ENCODE results near the gene GAGE12D. TPM values are rescaled to one million over a fixed set of nuclear protein-coding genes. Genes with fewer than 3 reads are reported as not detected.
"Not testable (repeated sequence)": the region's sequence is repeated elsewhere in the genome, so short reads cannot be mapped to it uniquely, and the experiment has no call there.

Gene GAGE12D
- total and polyA plus RNA-seq, 2 donors (not counting 1 experiment from before 2014, with no cell fraction given): not detected

DNA sequence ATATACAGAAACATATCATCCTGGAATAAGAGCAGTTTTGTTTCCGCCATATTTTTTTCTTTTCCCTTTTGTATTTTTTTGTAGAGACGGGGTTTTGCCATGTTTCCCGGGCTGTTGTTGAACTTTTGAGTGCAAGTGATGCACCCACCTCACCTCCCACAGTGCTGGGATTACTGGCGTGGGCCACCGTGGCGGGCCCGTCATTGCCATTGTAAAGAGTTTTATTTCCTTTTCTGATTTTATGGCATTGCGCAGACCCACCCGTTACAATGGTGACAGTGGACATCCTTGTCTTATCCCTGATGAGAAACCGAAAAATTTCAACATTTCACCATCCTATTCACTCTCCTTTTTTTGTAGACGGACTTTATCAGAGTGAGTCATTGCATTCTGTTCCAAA, 27.2 kb downstream of the GAGE12D start:
- H2AFZ ChIP-seq (ENCODE audit: insufficient read depth, low read depth, low read length, poor library complexity, severe bottlenecking); H3K9me3 Mint-ChIP-seq (ENCODE audit: insufficient read depth); H3K27ac ChIP-seq (ENCODE audit: low read length in 2 of 2); H3K27me3 Mint-ChIP-seq; H3K9ac ChIP-seq (ENCODE audit: low read length); CTCF ChIA-PET; H3K36me3 ChIP-seq (replicated peaks in 1 of 2; ENCODE audit: control extremely low read depth in 1 of 2, control insufficient read depth in 1 of 2, extremely low read depth in 1 of 2, insufficient read depth in 2 of 2, low read length in 1 of 2); H3K79me2 ChIP-seq (ENCODE audit: control insufficient read depth, insufficient read depth, low read length); intact Hi-C loops (cut with micrococcal nuclease); H3K4me1 ChIP-seq (ENCODE audit: control insufficient read depth in 2 of 2, insufficient read depth in 2 of 2, low read length in 2 of 2); POLR2A ChIA-PET; H3K4me3 ChIP-seq (ENCODE audit: control extremely low read depth in 1 of 5, extremely low read depth in 1 of 5, insufficient read depth in 1 of 5, low read depth in 2 of 5, low read length in 4 of 5); H3K9me3 ChIP-seq (ENCODE audit: control extremely low read depth in 1 of 3, control insufficient read depth in 2 of 3, insufficient read depth in 1 of 3, low read length in 2 of 3); H4K20me1 ChIP-seq (ENCODE audit: control insufficient read depth, insufficient read depth, low read length, poor library complexity, severe bottlenecking); H3K27ac Mint-ChIP-seq; H3K4me1 Mint-ChIP-seq; H3K4me2 ChIP-seq (replicated peaks; ENCODE audit: low read depth, low read length, poor library complexity, severe bottlenecking); DNase-seq; H3K4me3 Mint-ChIP-seq; ATAC-seq (ENCODE audit: low read depth); H3K27me3 ChIP-seq (replicated peaks in 1 of 4; ENCODE audit: control extremely low read depth in 1 of 4, control insufficient read depth in 3 of 4, insufficient read depth in 4 of 4, low read length in 3 of 4): not testable (repeated sequence)
- WGBS (ENCODE audit: insufficient coverage): no CpG with 5 or more reads among the region's 11 CpGs

DNA sequence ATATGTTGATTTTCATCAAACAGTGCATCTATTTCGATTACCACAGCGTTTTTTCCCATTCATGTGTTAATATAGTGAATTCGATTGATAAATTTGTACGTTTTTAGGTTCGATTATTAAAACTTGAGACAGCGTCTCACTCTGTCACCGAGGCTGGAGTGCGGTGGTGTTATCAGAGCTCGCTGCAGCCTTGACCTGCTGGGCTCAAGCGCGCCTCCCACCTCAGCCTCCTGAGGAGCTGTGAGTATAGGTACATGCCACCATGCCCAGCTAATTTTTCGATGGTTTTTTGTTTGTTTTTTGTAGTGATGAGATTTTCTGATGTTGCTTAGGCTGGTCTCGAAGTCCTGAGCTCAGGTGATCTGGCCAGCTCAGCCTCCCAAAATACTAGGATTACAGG, 27.6 kb downstream of the GAGE12D start:
- H3K4me1 ChIP-seq (ENCODE audit: control insufficient read depth in 2 of 2, insufficient read depth in 2 of 2, low read length in 2 of 2); H2AFZ ChIP-seq (ENCODE audit: insufficient read depth, low read depth, low read length, poor library complexity, severe bottlenecking); H3K4me3 ChIP-seq (ENCODE audit: control extremely low read depth in 1 of 5, extremely low read depth in 1 of 5, insufficient read depth in 1 of 5, low read depth in 2 of 5, low read length in 4 of 5); H3K4me2 ChIP-seq (replicated peaks; ENCODE audit: low read depth, low read length, poor library complexity, severe bottlenecking); intact Hi-C loops (cut with micrococcal nuclease); POLR2A ChIA-PET; H3K27me3 ChIP-seq (replicated peaks in 1 of 4; ENCODE audit: control extremely low read depth in 1 of 4, control insufficient read depth in 3 of 4, insufficient read depth in 4 of 4, low read length in 3 of 4); H3K9me3 ChIP-seq (ENCODE audit: control extremely low read depth in 1 of 3, control insufficient read depth in 2 of 3, insufficient read depth in 1 of 3, low read length in 2 of 3); H3K9ac ChIP-seq (ENCODE audit: low read length); H3K27ac ChIP-seq (ENCODE audit: low read length in 2 of 2); H3K4me1 Mint-ChIP-seq; H3K36me3 ChIP-seq (replicated peaks in 1 of 2; ENCODE audit: control extremely low read depth in 1 of 2, control insufficient read depth in 1 of 2, extremely low read depth in 1 of 2, insufficient read depth in 2 of 2, low read length in 1 of 2); H3K4me3 Mint-ChIP-seq; H3K27ac Mint-ChIP-seq; H3K27me3 Mint-ChIP-seq; ATAC-seq (ENCODE audit: low read depth); CTCF ChIA-PET; DNase-seq; H3K9me3 Mint-ChIP-seq (ENCODE audit: insufficient read depth); H4K20me1 ChIP-seq (ENCODE audit: control insufficient read depth, insufficient read depth, low read length, poor library complexity, severe bottlenecking); H3K79me2 ChIP-seq (ENCODE audit: control insufficient read depth, insufficient read depth, low read length): not testable (repeated sequence)
- no CpG with 5 or more reads among the region's 13 CpGs for WGBS (ENCODE audit: insufficient coverage)

DNA sequence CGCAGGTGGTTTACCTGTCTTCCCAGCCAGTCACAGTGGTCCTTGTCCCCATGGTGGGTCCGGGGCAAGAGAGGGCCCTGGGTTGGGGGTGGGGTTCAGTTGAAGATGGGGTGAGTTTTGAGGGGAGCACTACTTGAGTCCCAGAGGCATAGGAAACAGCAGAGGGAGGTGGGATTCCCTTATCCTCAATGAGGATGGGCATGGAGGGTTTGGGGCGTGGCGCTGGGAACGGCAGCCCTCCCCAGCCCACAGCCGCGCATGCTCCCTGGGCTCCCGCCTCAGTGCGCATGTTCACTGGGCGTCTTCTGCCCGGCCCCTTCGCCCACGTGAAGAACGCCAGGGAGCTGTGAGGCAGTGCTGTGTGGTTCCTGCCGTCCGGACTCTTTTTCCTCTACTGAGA, 28.6 kb downstream of the GAGE12D start, which contains the start of gene GAGE12G:
GAGE12G (plus strand) TSS at position 301 of the 400 bp plus-strand sequence. CDS start 1,155 bp downstream, outside the sequence.
- POLR2A ChIA-PET: not testable (repeated sequence)

DNA sequence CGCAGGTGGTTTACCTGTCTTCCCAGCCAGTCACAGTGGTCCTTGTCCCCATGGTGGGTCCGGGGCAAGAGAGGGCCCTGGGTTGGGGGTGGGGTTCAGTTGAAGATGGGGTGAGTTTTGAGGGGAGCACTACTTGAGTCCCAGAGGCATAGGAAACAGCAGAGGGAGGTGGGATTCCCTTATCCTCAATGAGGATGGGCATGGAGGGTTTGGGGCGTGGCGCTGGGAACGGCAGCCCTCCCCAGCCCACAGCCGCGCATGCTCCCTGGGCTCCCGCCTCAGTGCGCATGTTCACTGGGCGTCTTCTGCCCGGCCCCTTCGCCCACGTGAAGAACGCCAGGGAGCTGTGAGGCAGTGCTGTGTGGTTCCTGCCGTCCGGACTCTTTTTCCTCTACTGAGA, 38.1 kb downstream of the GAGE12D start, which contains the start of gene GAGE12H:
GAGE12H (plus strand) TSS at position 301 of the 400 bp plus-strand sequence. CDS start 1,155 bp downstream, outside the sequence.
- H3K36me3 ChIP-seq (replicated peaks in 1 of 2; ENCODE audit: control extremely low read depth in 1 of 2, control insufficient read depth in 1 of 2, extremely low read depth in 1 of 2, insufficient read depth in 2 of 2, low read length in 1 of 2); CTCF ChIA-PET; H3K27me3 ChIP-seq (replicated peaks in 1 of 4; ENCODE audit: control extremely low read depth in 1 of 4, control insufficient read depth in 3 of 4, insufficient read depth in 4 of 4, low read length in 3 of 4); H2AFZ ChIP-seq (ENCODE audit: insufficient read depth, low read depth, low read length, poor library complexity, severe bottlenecking); H3K27me3 Mint-ChIP-seq; H3K27ac ChIP-seq (ENCODE audit: low read length in 2 of 2); H3K4me1 ChIP-seq (ENCODE audit: control insufficient read depth in 2 of 2, insufficient read depth in 2 of 2, low read length in 2 of 2); H3K79me2 ChIP-seq (ENCODE audit: control insufficient read depth, insufficient read depth, low read length); H4K20me1 ChIP-seq (ENCODE audit: control insufficient read depth, insufficient read depth, low read length, poor library complexity, severe bottlenecking); H3K9me3 Mint-ChIP-seq (ENCODE audit: insufficient read depth); H3K9ac ChIP-seq (ENCODE audit: low read length); DNase-seq; H3K4me3 ChIP-seq (ENCODE audit: control extremely low read depth in 1 of 5, extremely low read depth in 1 of 5, insufficient read depth in 1 of 5, low read depth in 2 of 5, low read length in 4 of 5); ATAC-seq (ENCODE audit: low read depth); H3K9me3 ChIP-seq (ENCODE audit: control extremely low read depth in 1 of 3, control insufficient read depth in 2 of 3, insufficient read depth in 1 of 3, low read length in 2 of 3); H3K27ac Mint-ChIP-seq; intact Hi-C loops (cut with micrococcal nuclease); H3K4me3 Mint-ChIP-seq; H3K4me1 Mint-ChIP-seq; POLR2A ChIA-PET; H3K4me2 ChIP-seq (replicated peaks; ENCODE audit: low read depth, low read length, poor library complexity, severe bottlenecking): not testable (repeated sequence)
- WGBS (ENCODE audit: insufficient coverage): no CpG with 5 or more reads among the region's 16 CpGs

More for the DNA sequence above, 28.6 kb downstream of the GAGE12D start, which contains the start of gene GAGE12G:
- H3K27ac Mint-ChIP-seq; H3K27me3 Mint-ChIP-seq; H3K9ac ChIP-seq (ENCODE audit: low read length); H3K79me2 ChIP-seq (ENCODE audit: control insufficient read depth, insufficient read depth, low read length); H3K9me3 ChIP-seq (ENCODE audit: control extremely low read depth in 1 of 3, control insufficient read depth in 2 of 3, insufficient read depth in 1 of 3, low read length in 2 of 3); intact Hi-C loops (cut with micrococcal nuclease); ATAC-seq (ENCODE audit: low read depth); H3K4me3 ChIP-seq (ENCODE audit: control extremely low read depth in 1 of 5, extremely low read depth in 1 of 5, insufficient read depth in 1 of 5, low read depth in 2 of 5, low read length in 4 of 5); H3K9me3 Mint-ChIP-seq (ENCODE audit: insufficient read depth); H3K27ac ChIP-seq (ENCODE audit: low read length in 2 of 2); H3K36me3 ChIP-seq (replicated peaks in 1 of 2; ENCODE audit: control extremely low read depth in 1 of 2, control insufficient read depth in 1 of 2, extremely low read depth in 1 of 2, insufficient read depth in 2 of 2, low read length in 1 of 2); CTCF ChIA-PET; H3K4me2 ChIP-seq (replicated peaks; ENCODE audit: low read depth, low read length, poor library complexity, severe bottlenecking); H3K27me3 ChIP-seq (replicated peaks in 1 of 4; ENCODE audit: control extremely low read depth in 1 of 4, control insufficient read depth in 3 of 4, insufficient read depth in 4 of 4, low read length in 3 of 4); DNase-seq; H4K20me1 ChIP-seq (ENCODE audit: control insufficient read depth, insufficient read depth, low read length, poor library complexity, severe bottlenecking); H3K4me3 Mint-ChIP-seq; H2AFZ ChIP-seq (ENCODE audit: insufficient read depth, low read depth, low read length, poor library complexity, severe bottlenecking); H3K4me1 ChIP-seq (ENCODE audit: control insufficient read depth in 2 of 2, insufficient read depth in 2 of 2, low read length in 2 of 2); H3K4me1 Mint-ChIP-seq: not testable (repeated sequence)
- WGBS (ENCODE audit: insufficient coverage): no CpG with 5 or more reads among the region's 16 CpGs
